Measurements from ENCODE around the gene CYP26C1.

DNA sequence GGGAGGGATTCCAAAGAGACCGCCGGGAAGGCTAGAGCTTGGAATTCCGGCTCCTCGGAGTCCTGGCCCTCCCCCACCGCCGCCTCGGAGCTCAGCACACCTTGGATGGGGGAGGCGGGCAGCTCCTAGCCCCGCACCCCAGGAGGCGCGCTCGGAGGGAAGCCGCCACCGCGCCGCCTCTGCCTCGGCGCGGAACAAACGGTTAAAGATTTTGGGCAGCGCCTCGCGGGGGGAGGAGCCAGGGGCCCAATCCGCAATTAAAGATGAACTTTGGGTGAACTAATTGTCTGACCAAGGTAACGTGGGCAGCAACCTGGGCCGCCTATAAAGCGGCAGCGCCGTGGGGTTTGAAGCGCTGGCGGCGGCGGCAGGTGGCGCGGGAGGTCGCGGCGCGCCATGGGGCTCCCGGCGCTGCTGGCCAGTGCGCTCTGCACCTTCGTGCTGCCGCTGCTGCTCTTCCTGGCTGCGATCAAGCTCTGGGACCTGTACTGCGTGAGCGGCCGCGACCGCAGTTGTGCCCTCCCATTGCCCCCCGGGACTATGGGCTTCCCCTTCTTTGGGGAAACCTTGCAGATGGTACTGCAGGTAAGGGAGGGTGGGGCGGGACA lies 13.0 kb downstream of the CYP26C1 start, which contains the start of gene CYP26A1:
- TF ChIP-seq, protein P1, sequence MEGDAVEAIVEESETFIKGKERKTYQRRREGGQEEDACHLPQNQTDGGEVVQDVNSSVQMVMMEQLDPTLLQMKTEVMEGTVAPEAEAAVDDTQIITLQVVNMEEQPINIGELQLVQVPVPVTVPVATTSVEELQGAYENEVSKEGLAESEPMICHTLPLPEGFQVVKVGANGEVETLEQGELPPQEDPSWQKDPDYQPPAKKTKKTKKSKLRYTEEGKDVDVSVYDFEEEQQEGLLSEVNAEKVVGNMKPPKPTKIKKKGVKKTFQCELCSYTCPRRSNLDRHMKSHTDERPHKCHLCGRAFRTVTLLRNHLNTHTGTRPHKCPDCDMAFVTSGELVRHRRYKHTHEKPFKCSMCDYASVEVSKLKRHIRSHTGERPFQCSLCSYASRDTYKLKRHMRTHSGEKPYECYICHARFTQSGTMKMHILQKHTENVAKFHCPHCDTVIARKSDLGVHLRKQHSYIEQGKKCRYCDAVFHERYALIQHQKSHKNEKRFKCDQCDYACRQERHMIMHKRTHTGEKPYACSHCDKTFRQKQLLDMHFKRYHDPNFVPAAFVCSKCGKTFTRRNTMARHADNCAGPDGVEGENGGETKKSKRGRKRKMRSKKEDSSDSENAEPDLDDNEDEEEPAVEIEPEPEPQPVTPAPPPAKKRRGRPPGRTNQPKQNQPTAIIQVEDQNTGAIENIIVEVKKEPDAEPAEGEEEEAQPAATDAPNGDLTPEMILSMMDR (IDR thresholded peaks at IDR 0.05), result no peak
- TF ChIP-seq POLR2A (IDR thresholded peaks at IDR 0.05; ENCODE audit: low read depth) (no peak), EP300 (IDR thresholded peaks at IDR 0.05) (no peak)
